GM19468 (cell line): Measurements from ENCODE around the gene FBXW5.

Source experiments
- ATAC-seq: cut with Tn5 transposase; IDR thresholded peaks from one replicate; pipeline ENCODE4 v1.9.1; 2021; ENCODE audit warnings: mild to moderate bottlenecking, moderate library complexity, moderate number of reproducible peaks; ENCODE audit not compliant: unreplicated experiment; ENCODE audit errors: extremely low read depth

FBXW5 gene

DNA sequence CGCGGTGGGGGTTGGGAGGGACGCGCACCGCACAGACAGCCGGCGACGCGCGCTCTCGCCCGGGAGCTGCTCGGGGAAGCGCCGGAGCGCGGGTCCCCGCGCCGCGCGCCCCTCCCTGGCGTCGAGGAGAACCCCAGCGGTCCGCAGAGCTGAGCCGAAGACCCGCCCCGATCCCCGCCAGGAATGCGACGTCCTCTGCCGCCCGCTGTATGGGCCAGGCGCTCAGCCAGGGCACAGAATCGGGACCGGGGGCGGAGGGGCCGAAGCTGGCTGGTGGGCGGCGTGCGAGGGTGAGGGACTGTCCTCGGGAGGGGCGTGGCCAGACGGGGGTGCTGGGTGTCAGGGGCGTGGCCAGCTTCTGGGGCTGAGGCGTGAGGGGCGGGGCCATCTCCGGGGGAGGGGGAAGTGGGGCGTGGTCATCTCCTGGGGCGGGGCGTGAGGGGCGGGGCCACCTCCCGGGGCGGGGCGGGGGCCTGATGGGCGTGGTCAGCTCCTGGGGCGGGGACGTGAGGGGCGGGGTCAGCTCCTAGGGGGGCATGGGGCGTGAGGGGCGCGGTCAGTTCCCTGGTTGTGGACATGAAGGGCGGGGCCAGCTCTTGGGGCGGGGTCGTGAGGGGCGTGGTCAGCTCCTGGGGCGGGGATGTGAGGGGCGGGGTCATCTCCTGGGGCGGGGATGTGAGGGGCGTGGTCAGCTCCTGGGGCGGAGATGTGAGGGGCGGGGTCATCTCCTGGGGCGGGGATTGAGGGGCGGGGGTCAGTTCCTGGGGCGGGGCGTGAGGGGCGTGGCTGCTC lies 33.7 kb upstream of the FBXW5 start:
- no peak for ATAC-seq

DNA sequence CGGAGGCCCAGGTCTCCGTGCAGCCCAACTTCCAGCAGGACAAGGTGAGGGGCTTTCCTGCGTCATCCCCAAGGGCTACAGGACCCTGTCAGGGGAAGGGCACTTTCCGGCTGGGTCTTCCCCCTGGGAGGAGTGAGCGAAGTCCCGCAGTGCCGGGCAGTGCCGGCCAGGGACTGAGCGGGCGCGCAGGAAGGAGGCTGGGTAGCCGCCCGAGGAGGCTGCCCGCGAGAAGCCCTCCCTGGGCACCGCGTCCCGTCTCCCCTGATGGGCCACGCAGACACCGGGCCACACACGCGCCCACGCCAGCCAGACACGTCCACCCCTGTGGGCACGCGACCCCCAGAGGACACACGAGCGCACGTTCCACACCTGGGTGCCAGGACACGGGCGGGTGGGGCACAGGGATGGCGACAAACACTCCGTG lies 33.1 kb upstream of the FBXW5 start:
- no peak for ATAC-seq

DNA sequence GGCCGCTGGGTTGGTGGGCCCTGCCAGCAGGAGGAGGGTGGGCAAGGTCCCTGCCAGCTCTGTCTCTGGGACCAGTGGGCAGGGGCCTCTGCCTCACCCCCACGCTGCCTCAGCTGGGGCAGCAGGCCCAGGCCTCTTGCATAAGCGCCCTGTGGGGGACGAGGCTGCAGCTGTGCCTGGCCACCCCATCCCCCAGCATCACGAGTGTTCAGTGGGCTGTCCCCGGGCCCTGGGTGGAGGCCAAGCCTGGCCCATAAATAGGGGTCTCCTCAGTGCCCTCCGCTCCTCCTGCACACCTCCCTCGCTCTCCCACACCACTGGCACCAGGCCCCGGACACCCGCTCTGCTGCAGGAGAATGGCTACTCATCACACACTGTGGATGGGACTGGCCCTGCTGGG lies 32.7 kb upstream of the FBXW5 start, which contains the start of gene PTGDS:
PTGDS (plus strand) TSS at position 282 of the 400 bp plus-strand sequence; CDS start at position 357, 75 bp downstream.
- ATAC-seq: no peak

DNA sequence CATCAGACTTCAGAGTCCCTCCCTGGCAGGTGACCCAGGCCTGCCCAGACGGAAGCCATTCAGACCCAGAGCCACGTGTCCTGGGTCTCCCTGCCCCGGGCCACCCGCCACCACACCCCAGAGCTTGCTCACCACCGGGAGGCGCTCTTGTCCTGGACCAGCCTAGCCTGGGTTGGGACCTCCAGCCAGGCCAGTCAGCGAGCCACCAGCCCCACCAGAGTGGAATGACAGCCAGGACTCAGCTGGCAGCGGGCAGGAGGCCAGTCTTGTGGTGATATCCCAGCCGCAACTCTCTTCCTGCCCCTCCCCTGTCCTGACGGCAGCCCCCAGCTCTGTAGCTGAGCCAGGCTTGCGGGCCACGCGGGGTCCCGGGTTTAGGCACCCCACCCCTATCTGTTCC lies 31.1 kb upstream of the FBXW5 start:
- ATAC-seq: no peak

DNA sequence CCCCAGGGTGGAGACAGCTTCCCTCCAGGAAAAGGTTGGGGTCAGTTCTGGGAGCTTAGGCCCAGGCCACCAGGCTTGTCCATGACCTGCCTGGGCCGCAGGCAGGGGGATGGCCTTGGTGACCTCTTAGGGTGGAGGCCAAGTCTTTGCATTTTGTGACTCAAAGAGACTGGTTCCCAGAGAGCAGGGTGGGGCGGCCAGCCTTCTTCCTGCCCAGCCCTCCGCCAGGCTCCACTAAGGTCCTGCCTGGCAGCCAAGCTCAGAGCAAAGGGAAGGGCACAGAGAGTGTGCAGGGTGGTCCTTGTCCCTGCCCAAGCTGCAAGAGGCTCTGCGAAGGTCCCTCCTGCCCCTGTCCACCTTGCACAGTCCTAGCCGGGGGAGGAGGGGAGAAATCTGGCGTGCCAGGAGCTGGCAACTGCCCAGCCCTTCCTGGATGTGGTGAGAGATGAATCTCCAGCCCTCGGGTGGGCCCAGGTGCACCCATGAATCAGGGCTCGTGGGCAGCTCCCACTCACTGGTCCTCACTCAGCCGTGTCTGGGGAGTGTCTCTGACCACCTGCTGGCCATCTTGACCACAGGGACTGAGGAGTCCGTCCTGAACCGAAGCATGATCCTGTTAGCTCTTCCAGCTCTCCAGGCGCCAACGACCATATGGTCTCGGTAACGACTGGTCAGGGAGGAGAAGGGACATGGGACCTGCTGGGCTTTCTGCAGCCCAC lies 30.4 kb upstream of the FBXW5 start:
- no peak for ATAC-seq

DNA sequence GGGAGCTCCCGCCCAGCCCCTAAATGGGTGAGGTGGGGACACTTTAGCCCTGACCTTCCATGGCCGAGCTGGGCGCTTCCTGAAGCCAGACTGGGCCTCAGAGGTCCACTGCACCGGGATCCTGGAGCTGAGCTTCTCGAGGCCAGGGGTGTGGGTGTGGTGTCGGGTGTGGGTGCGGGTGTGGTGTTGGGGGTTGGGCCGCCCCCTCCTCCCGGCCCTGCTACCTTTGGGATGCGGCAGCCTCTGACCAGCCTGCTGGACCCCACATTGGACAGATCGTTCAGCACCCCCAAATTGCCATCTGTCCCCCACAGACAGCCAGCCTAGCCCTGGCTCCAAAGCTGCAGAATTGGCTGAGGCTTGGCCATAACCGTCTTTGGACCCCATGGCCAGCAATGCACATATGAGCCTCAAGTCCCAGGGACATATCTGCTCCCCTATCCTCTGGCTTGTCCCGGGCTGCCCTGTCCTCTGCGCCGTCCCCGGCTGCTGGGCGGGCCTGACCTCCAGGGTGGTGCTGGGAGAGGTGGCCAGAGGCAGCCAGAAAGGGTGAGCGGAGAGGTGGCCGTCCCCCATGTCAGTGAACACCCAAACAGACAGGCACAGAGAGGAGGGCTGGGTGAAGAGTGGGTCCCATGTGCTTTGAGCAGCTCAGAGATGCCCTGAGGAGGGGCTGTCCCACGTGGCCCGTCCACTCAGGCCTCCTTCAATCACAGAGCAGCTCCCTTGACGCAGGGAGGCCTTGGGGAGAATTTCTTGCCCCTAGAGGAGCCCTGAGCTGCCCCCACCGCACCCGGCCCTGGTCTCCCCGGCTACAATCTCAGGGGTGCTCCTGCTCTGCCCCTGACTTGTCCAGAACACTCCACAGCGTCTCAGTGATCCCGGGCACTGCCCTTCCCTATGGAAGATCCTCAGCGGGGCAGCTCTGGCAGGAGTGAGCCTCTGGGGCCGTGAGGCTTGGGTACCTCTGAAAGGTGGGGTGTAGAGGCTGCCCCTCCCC lies 29.4 kb upstream of the FBXW5 start:
- ATAC-seq: no peak

DNA sequence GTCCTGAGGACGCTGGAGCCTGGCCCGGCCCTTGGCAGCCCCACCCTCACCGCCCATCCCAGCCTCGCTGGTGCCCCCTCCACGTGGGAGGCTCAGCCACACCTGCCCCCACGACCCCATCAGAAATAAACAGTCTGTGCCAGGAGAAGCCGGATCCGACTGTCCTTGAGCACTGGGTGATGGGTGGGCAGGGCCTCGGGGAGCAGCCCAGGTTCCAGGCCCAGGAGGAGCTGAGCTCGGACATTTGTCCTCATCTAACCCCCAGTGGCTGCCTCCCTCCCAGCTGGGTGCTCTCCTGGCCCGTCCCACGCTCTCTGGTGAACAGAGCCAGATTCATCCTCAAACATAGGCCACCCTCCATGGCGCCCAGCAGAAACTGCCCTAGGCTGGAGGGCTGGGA lies 28.2 kb upstream of the FBXW5 start:
- ATAC-seq: no peak

DNA sequence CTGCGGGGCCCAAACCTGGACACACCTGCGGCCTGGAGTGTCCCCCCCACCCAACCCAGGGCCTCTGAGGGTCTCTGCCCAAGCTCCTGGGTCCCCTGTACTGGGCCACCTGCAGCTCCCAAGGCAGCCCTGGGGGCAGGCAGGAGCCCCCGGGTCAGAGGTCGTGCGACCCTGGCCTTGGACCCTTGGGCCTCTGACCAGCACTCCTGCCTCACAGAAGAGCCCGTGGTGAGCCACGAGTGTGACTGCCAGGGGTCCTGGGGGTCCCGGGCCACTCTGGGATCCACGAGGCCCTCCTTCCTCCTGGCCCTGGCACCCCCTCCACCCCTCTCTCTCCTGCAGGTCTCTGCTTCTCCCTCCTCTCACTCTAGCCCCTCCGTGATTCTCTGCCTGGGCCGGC lies 27.8 kb upstream of the FBXW5 start:
- no peak for ATAC-seq

DNA sequence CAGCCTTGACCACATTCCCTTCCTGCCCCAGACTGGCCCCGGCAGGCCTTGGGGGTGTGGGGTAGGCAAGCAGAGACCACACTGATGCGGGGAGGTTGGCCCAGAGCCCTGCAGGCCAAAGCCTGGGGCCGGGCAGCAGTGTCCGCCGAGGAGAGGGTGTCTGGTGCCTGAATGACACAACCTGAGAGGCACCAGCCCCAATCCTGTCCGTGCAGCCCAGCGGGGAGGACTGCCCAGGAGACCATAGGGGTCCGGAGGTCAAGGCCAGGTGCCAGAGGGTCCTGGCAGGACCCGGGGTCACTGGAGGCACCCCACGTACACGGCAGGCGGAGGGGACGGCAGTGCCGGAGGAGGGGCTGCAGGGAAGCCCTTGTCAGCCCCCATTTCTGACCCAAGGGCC lies 27.2 kb upstream of the FBXW5 start:
- no peak for ATAC-seq

DNA sequence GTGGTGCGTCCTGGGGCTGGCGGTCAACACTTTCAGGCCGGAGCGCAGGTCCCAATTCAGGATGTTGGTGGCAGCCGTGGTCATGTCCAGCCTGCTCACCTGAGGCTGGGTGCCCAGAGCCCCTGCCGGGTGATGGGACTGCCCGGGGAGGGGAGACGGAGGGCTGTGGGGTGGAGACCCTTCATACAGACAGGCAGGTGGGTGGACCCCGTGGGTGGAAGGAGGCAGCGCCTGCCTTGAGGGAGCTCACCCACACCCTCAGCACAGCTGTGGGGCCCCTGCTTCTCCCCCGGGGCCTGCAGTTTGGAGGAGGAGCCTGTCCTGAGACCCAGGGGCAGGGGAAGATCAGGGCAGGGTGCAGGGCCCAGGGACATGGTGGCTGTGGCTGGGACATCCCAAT lies 25.8 kb upstream of the FBXW5 start:
- ATAC-seq: no peak

DNA sequence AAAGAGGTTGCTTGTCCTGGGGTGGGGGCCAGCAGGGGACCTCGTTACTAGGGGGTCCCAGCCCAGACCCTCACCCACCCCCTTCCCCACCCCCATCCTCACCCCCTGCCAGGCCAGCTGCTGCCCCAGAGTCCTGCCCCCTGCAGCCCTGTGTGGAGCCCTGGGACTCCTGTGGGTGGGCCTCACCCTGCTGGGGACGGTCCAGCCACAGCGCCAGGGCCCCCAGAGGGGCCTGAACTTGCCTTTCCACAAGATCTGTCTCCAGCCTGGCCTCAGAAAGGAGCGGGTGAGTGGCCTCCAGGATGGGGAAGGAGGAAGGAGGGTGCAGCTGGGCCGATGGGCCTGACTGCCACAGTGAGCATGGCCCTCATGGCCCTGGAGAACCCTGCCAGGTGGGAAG lies 25.2 kb upstream of the FBXW5 start:
- ATAC-seq: no peak

DNA sequence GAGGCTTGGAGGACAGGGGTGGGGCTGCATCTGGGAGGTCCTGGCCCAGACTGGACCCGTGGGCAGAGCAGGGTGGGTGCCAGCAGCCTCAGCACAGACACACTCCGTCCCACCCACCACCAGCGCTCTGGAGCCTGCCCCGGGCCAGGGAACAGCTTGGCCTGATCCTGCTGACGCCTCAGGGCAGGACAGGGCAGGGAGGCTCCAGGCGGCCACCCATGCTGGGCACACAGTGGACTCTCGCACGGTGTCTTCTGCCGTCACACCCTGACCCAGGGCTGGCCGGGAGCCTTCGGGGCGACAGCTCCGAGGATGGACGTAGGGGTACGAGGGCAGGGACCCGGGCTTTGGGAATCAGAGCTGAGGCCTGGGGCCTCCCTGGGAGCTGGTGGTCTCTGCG lies 24.6 kb upstream of the FBXW5 start:
- ATAC-seq: no peak

DNA sequence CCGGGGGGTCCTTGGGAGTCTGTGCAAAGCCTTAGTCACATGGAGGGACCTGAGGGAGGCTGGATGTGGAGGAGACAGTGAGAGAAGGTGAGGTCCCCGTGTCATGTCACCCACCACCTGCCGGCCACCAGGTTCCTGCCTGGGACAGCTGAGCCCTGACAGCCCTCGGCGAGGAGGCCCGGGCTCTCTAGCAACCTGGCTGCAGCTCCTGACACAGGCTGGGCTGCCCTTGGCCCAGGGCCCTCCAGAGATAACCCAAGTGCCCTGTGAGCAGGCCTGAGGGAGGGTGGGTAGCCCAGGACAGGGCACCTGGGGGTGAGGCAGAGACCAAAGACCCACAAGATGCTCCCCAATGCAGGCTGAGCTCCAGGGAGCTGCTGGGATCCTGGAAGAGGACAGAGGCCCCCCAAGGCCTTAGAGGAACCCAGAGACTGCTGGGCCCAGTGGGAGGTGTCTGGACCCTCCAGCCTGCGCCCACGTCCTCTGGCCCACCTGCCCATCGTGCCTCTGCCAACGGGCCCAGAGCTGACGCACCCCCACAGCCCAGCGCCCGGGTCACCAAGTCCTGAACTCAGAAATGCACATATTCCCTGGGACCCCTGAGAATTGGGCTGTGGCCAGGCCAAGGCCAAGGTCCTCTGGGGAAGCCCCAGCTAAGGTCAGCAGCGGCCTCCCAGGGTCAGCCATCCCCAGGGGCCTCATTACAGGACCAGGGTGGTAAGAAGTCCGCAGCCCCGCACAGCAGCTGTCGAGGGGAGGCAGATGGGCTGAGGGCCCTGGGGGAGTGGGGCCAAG lies 24.0 kb upstream of the FBXW5 start:
- no peak for ATAC-seq

DNA sequence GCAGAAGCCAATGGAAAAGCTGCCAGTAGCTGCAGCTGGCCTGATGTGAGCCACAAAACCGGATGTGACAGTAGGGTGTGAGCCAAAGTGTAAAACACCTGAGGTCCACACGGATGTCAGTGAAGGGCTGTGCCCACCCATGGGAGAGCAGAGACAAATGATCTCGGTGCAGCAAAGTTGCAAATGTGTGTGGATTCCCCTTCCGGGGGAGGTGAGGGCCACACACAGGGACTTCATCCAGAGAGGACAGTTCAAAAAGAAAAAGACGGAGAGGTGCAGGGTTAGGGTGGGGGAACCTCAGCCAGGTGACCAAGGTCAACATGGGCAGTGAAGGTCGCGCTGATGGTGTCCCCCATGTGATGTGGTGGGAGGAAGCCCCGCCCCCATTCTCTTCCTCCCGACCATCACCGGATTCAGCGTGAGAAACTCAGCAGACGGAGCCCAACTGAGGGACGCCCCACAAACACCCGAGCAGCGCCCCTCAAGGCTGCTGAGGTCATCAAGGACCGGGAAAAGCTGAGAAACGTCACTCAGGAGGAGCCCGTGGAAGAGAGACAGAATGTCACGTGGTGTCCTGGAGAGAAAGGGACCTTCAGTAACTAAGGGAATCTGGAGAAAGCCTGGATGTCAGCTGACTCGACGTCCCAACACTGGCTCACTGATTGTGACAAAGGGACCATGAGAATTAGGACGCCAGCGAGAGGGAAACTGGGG lies 21.4 kb upstream of the FBXW5 start:
- ATAC-seq: no peak

DNA sequence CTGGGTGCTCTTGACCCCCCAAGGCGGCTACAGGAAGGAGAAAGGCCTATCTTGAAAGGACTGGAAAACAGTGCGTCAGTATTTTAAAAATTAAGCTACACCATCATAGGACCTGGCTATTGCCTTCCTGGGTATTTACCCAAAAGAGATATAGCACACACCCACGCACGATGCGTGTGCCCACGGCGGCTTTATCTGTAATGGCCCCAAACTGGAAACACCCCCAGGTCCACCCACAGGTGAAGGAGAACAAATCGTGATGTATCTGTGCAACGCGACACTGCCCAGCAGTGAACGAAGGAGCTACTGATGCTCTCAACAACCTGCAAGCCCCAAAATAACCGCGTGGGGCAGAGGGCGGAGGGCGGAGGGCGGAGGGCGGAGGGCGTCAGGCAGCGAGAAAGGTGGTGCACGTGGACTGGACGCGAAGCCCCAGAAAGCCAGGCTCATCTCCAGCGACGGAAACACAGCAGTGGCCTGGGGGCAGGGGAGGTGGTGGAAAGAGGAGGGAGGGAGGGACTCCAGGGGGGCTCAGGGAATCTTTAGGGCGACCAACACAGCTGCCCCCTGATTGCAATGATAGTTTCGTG lies 20.4 kb upstream of the FBXW5 start:
- ATAC-seq: no peak

DNA sequence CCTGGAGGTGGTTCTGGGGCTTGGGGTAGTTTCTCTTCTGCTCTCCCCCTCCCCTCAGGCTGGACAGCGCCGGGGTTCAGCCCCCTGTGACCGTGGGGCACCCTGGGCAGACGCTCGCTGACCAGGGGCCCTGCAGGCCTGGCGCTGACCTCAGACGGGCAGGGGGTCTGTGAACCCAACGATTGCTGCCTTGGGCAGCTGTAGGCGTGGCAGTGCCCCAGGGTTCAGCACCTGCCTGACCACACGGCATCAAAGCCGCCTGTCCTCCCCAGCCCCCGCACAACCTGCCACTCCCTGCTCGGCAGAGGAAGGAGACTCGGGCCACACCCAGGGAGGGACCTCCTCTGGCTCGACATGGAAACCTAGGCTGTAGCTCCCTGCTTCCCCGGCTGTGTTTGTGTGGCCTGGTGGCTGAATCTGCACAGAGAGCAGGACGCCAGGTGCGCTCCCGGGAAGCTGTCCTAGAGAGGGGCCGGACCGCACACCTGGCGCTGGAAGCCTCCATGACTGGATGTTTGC lies 19.7 kb upstream of the FBXW5 start:
- no peak for ATAC-seq

DNA sequence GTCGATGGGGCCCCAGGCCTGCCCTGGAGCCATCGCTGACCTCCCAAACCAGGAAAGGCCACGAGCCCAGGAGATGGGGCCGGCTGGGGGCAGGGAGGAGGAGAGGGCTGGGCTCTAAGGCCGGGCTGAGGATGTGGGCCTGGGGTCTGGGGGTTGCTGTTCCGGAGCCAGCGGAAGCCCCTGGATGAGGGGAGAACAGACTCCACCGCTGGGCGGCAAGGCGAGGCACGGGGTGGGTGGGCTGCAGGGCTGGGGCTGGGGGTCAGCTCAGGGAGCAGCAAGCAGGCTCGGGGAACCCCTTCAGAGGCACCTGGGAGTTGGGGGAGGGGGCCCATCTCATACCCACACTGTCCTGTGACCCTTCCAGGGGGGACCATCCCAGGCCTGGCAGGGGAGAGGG lies 19.2 kb upstream of the FBXW5 start:
- no peak for ATAC-seq

DNA sequence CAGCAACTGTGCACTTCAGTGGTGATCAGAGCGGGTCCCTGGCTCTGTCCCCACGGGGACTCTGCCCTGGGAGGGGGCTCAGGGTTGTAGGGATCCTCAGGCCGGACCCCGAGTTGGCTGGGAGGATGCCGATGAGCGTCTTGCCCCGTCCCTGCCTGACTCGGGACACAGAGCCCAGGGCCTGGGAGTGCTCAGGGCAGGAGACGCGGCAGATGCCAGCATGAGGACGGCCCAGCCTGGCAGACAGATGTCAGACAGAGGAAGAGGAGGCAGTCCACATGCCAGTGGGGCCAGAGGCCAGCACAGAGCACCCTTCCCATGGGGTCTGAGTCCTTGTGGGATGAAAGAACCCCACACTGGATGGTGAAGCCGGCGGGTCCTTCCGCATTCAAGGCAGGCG lies 18.8 kb upstream of the FBXW5 start:
- ATAC-seq: no peak
